Measurements from ENCODE around the gene JMJD7.

The JMJD7 gene

GRCh38 chr15:41804916-41805666 lies 22.8 kb upstream of the JMJD7 start:
- TF ChIP-seq CTCF (IDR thresholded peaks at IDR 0.05; ENCODE audit: control extremely low read depth, extremely low read depth, low read depth, missing control alignments), result no peak
- ChIA-PET POLR2A (no interaction called here), CTCF (interaction anchor here (1.2 to 9.4 kb wide), 2 partner anchors 31 to 202 kb away, joined by 3 to 107 read pairs; partner anchors contain the start of gene MAPKBP1)
- no peak for DNase-seq (ENCODE audit: extremely low spot score)

GRCh38 chr15:41805711-41806110 lies 22.2 kb upstream of the JMJD7 start:
- CTCF ChIA-PET, result interaction anchor here (1.2 to 9.4 kb wide), 2 partner anchors 31 to 202 kb away, joined by 3 to 107 read pairs; partner anchors contain the start of gene MAPKBP1
- no peak for TF ChIP-seq CTCF (IDR thresholded peaks at IDR 0.05; ENCODE audit: control extremely low read depth, extremely low read depth, low read depth, missing control alignments)
- POLR2A ChIA-PET, result no interaction called here
- DNase-seq (ENCODE audit: extremely low spot score), result no peak

- CTCF ChIA-PET, result interaction anchor here (1.1 to 9.4 kb wide), 3 partner anchors 10 to 341 kb away, joined by 3 to 107 read pairs (median 3); partner anchors contain the start of gene MAPKBP1
- DNase-seq (ENCODE audit: extremely low spot score), result no peak
- TF ChIP-seq CTCF (IDR thresholded peaks at IDR 0.05; ENCODE audit: control extremely low read depth, extremely low read depth, low read depth, missing control alignments), result no peak
- POLR2A ChIA-PET, result no interaction called here
Observed at GRCh38 chr15:41806291-41807181, 21.4 kb upstream of the JMJD7 start.

GRCh38 chr15:41809121-41809520 lies 18.8 kb upstream of the JMJD7 start:
- no peak for TF ChIP-seq CTCF (IDR thresholded peaks at IDR 0.05; ENCODE audit: control extremely low read depth, extremely low read depth, low read depth, missing control alignments)
- CTCF ChIA-PET, result interaction anchor here (4.1 to 6.4 kb wide), 4 partner anchors 13 to 205 kb away, joined by 33 to 316 read pairs (median 50); partner anchors contain the start of gene MAPKBP1

GRCh38 chr15:41809526-41810220 lies 18.2 kb upstream of the JMJD7 start:
- no peak for TF ChIP-seq CTCF (IDR thresholded peaks at IDR 0.05; ENCODE audit: control extremely low read depth, extremely low read depth, low read depth, missing control alignments)
- ChIA-PET CTCF (interaction anchor here (1.1 to 6.4 kb wide), 9 partner anchors 8 to 344 kb away, joined by 4 to 316 read pairs (median 33); partner anchors contain the start of gene MAPKBP1), POLR2A (interaction anchor here (0.7 kb wide), 1 partner anchor 296 kb away, joined by 4 read pairs; the partner anchor contains the start of gene LTK)
- no peak for DNase-seq (ENCODE audit: extremely low spot score)

More at GRCh38 chr15:41809121-41809520, 18.8 kb upstream of the JMJD7 start:
- DNase-seq (ENCODE audit: extremely low spot score), result no peak
- POLR2A ChIA-PET, result no interaction called here

Data from GM10248 (cell line).